HG03045 (cell line): ENCODE measurements around the gene PRKN.

Experiments
- ATAC-seq: cut with Tn5 transposase; IDR thresholded peaks from one replicate; pipeline ENCODE4 v1.9.1; 2021; ENCODE audit warnings: mild to moderate bottlenecking, moderate library complexity; ENCODE audit not compliant: unreplicated experiment

Gene PRKN

GRCh38 chr6:161941565-161941964 is 786.0 kb downstream of the PRKN start:
- no peak for ATAC-seq

GRCh38 chr6:161940519-161940918 is 787.0 kb downstream of the PRKN start:
- ATAC-seq = no peak

- no peak for ATAC-seq
Observed at GRCh38 chr6:161926324-161926723, 801.2 kb downstream of the PRKN start.

GRCh38 chr6:161924516-161925116 is 803.0 kb downstream of the PRKN start:
- ATAC-seq = no peak

- ATAC-seq = no peak
Observed at GRCh38 chr6:161922631-161923119, 804.9 kb downstream of the PRKN start.

GRCh38 chr6:161921602-161922395 is 805.8 kb downstream of the PRKN start:
- no peak for ATAC-seq

GRCh38 chr6:161919691-161920090 is 807.9 kb downstream of the PRKN start:
- ATAC-seq = no peak

- no peak for ATAC-seq
Observed at GRCh38 chr6:161918628-161919205, 808.8 kb downstream of the PRKN start.

- no peak for ATAC-seq
Observed at GRCh38 chr6:161918109-161918531, 809.4 kb downstream of the PRKN start.

GRCh38 chr6:161917645-161918044 is 809.9 kb downstream of the PRKN start:
- ATAC-seq = no peak

GRCh38 chr6:161915456-161915964 is 812.1 kb downstream of the PRKN start:
- no peak for ATAC-seq

GRCh38 chr6:161908872-161909271 is 818.7 kb downstream of the PRKN start:
- no peak for ATAC-seq

- no peak for ATAC-seq
Observed at GRCh38 chr6:161906571-161906970, 821.0 kb downstream of the PRKN start.

- no peak for ATAC-seq
Observed at GRCh38 chr6:161903584-161904212, 823.9 kb downstream of the PRKN start.

GRCh38 chr6:161901740-161902426 is 825.7 kb downstream of the PRKN start:
- no peak for ATAC-seq

GRCh38 chr6:161894436-161894835 is 833.1 kb downstream of the PRKN start:
- ATAC-seq = no peak

GRCh38 chr6:161891542-161891941 is 836.0 kb downstream of the PRKN start:
- no peak for ATAC-seq

GRCh38 chr6:161890832-161891297 is 836.7 kb downstream of the PRKN start:
- no peak for ATAC-seq

- ATAC-seq = no peak
Observed at GRCh38 chr6:161890133-161890831, 837.3 kb downstream of the PRKN start.

- no peak for ATAC-seq
Observed at GRCh38 chr6:161889324-161889723, 838.2 kb downstream of the PRKN start.
